Measurements from ENCODE around the gene ACP2. TPM values are rescaled to one million over a fixed set of nuclear protein-coding genes. Genes with fewer than 3 reads are reported as not detected.

ACP2 gene, protein sequence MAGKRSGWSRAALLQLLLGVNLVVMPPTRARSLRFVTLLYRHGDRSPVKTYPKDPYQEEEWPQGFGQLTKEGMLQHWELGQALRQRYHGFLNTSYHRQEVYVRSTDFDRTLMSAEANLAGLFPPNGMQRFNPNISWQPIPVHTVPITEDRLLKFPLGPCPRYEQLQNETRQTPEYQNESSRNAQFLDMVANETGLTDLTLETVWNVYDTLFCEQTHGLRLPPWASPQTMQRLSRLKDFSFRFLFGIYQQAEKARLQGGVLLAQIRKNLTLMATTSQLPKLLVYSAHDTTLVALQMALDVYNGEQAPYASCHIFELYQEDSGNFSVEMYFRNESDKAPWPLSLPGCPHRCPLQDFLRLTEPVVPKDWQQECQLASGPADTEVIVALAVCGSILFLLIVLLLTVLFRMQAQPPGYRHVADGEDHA
- total RNA-seq, result 10 to 100 TPM; 26.5 to 31.1 TPM

GRCh38 chr11:47248664-47249377, at the start of gene ACP2:
ACP2 (minus strand) TSS chr11:47248814; CDS start chr11:47248789, 25 bp downstream.
- POLR2A ChIA-PET, result interaction anchor here (0.6 to 4.7 kb wide), 17 partner anchors 10 to 360 kb away, joined by 3 to 59 read pairs (median 5); partner anchors contain the start of genes DDB2, MADD, NR1H3 and PACSIN3
- Mint-ChIP-seq H3K4me1 (peaks cover 19% of the 10 kb centered on the region), H3K27me3 (no peaks in the 10 kb centered on the region), H3K36me3 (no peaks in the 10 kb centered on the region), H3K27ac (peak within 1 kb of the TSS; percentile 98), H3K9me3 (no peaks in the 10 kb centered on the region), H3K4me3 (peak within 1 kb of the TSS; percentile 98)
- DNase-seq, result peak; percentile 89
- ATAC-seq (ENCODE audit: low read depth), result peak; percentile 97

DNA sequence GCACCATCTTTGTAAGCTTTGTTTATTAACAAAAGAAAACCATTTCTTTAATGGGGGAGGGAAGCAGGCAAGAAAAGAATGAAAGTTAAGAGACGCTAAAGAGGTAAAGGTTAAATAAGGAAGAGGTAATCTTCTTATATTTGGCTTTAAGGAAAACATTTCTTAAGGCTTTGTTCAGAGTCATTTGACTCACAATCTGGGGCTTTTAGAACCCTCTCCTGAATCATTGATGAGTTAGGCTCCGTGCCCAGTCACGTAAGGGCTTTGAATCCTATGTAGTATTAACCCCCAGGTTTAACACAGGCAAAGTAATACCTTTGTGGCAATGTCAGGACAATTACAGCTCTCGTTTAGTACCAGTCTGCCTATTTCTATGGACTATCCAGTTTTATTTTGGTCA, 47.4 kb upstream of the ACP2 start:
- Mint-ChIP-seq H3K27ac (no peak overlapping the region), H3K4me3 (no peak overlapping the region), H3K9me3 (peaks cover 6% of the 10 kb centered on the region), H3K36me3 (peaks cover 50% of the 10 kb centered on the region), H3K4me1 (peaks cover 2% of the 10 kb centered on the region), H3K27me3 (no peaks in the 10 kb centered on the region)
- no peak for ATAC-seq (ENCODE audit: low read depth)
- POLR2A ChIA-PET, result no interaction called here
- DNase-seq, result no peak

DNA sequence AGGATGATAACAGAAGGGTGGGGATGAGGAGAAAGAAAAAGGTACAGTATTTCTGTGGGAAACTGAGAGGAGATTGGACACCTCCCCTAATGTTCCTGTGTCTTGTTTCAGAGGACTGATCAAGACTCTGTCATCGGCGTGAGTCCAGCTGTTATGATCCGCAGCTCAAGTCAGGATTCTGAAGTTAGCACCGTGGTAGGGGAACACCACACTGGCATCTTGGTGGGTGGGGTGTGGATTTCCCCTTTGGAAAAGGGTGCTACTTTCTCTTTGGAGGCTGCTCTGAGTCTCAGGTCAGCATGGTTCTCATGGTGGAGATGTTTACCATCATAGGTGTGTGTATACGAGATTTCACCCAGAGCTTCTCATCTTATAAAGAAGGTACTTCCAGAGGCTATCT, 46.8 kb upstream of the ACP2 start:
- Mint-ChIP-seq H3K4me3 (no peak overlapping the region), H3K27ac (no peak overlapping the region), H3K4me1 (peaks cover 2% of the 10 kb centered on the region), H3K27me3 (no peaks in the 10 kb centered on the region), H3K36me3 (peaks cover 47% of the 10 kb centered on the region), H3K9me3 (peaks cover 6% of the 10 kb centered on the region)
- DNase-seq (no peak), ATAC-seq (ENCODE audit: low read depth) (no peak)
- POLR2A ChIA-PET, result no interaction called here

DNA sequence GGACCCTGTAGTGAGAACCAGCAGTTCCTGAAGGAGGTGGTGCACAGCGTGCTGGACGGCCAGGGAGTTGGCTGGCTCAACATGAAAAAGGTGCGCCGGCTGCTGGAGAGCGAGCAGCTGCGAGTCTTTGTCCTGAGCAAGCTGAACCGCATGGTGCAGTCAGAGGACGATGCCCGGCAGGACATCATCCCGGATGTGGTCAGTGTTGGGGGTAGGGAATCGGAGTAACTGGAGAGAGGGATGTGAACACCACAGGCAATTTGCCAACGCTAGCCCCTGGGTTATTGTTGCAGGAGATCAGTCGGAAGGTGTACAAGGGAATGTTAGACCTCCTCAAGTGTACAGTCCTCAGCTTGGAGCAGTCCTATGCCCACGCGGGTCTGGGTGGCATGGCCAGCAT, 41.2 kb upstream of the ACP2 start:
- no peak overlapping the region for H3K4me3 Mint-ChIP-seq
- ATAC-seq (ENCODE audit: low read depth) (no peak), DNase-seq (no peak)
- peaks cover 1% of the 10 kb centered on the region for H3K4me1 Mint-ChIP-seq
- POLR2A ChIA-PET, result no interaction called here
- H3K9me3 Mint-ChIP-seq, result no peaks in the 10 kb centered on the region
- H3K27ac Mint-ChIP-seq, result peak overlapping the region; percentile 47
- peaks cover 38% of the 10 kb centered on the region for H3K36me3 Mint-ChIP-seq
- no peaks in the 10 kb centered on the region for H3K27me3 Mint-ChIP-seq

DNA sequence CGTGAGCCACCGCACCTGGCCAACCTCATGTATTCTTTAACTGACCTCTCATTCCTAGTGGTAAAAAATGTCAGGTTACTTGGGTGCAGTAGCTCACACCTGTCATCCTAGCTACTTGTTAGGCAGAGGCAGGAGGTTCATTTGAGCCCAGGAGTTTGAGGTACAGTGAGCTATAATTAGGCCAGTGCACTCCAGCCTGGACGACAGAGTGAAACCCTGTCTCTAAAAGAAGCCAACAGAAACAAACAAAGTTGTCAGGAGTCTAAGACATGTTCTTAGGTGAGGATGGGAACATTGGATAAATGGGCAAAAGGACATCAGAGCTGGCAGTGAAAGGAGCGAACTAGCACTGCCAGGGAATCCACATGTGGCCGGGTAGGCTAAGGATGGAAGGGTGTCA, 39.5 kb upstream of the ACP2 start:
- H3K9me3 Mint-ChIP-seq, result no peaks in the 10 kb centered on the region
- H3K36me3 Mint-ChIP-seq, result peaks cover 44% of the 10 kb centered on the region
- no peak overlapping the region for H3K4me3 Mint-ChIP-seq
- DNase-seq, result no peak
- POLR2A ChIA-PET, result no interaction called here
- H3K27ac Mint-ChIP-seq, result no peak overlapping the region
- no peaks in the 10 kb centered on the region for H3K27me3 Mint-ChIP-seq
- ATAC-seq (ENCODE audit: low read depth), result no peak
- peaks cover 1% of the 10 kb centered on the region for H3K4me1 Mint-ChIP-seq

GRCh38 chr11:47285969-47286770, 37.6 kb upstream of the ACP2 start:
- H3K4me3 Mint-ChIP-seq, result no peak overlapping the region
- POLR2A ChIA-PET, result interaction anchor here (0.6 kb wide), 1 partner anchor 79 kb away, joined by 5 read pairs; no protein-coding TSS in a partner anchor
- DNase-seq (no peak), ATAC-seq (ENCODE audit: low read depth) (no peak)
- H3K4me1 Mint-ChIP-seq, result peaks cover 1% of the 10 kb centered on the region
- no peaks in the 10 kb centered on the region for H3K27me3 Mint-ChIP-seq
- no peaks in the 10 kb centered on the region for H3K9me3 Mint-ChIP-seq
- peaks cover 46% of the 10 kb centered on the region for H3K36me3 Mint-ChIP-seq
- no peak overlapping the region for H3K27ac Mint-ChIP-seq

GRCh38 chr11:47284151-47284550, 35.5 kb upstream of the ACP2 start:
- no peak for DNase-seq
- Mint-ChIP-seq H3K36me3 (peaks cover 38% of the 10 kb centered on the region), H3K4me1 (peaks cover 1% of the 10 kb centered on the region), H3K27me3 (no peaks in the 10 kb centered on the region), H3K4me3 (no peak overlapping the region), H3K9me3 (no peaks in the 10 kb centered on the region), H3K27ac (no peak overlapping the region)
- no peak for ATAC-seq (ENCODE audit: low read depth)
- POLR2A ChIA-PET, result no interaction called here

GRCh38 chr11:47282462-47282861, 33.8 kb upstream of the ACP2 start:
- no peak overlapping the region for H3K27ac Mint-ChIP-seq
- POLR2A ChIA-PET, result interaction anchor here (0.5 kb wide), 1 partner anchor 1486 kb away, joined by 4 read pairs; no protein-coding TSS in a partner anchor

DNA sequence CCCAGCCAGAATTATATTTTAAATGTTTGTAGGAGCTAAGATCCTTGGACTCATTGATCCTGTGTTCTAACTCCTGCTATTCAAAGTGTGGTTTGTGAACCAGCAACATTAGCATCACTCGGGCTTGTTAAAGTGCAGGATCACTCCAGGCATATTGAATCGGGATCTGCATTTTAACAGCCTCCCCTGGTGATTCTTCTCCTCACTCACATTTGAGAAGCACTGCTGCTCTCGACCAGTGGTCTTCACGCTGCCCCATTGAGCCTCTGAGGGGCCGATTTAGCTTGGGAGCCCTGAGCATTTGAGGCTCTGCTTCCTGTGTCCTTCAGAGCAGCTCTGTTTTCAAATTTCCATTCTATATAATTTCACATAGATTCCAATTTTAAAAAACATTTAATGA, 32.2 kb upstream of the ACP2 start:
- no peak overlapping the region for H3K27ac Mint-ChIP-seq
- peaks cover 3% of the 10 kb centered on the region for H3K4me1 Mint-ChIP-seq
- ATAC-seq (ENCODE audit: low read depth), result no peak
- POLR2A ChIA-PET, result interaction anchor here (1.3 kb wide), 1 partner anchor 40 kb away, joined by 5 read pairs; no protein-coding TSS in a partner anchor
- H3K36me3 Mint-ChIP-seq, result peaks cover 37% of the 10 kb centered on the region
- DNase-seq, result no peak
- H3K4me3 Mint-ChIP-seq, result no peak overlapping the region
- no peaks in the 10 kb centered on the region for H3K27me3 Mint-ChIP-seq
- no peaks in the 10 kb centered on the region for H3K9me3 Mint-ChIP-seq

More at GRCh38 chr11:47282462-47282861, 33.8 kb upstream of the ACP2 start:
- no peak for ATAC-seq (ENCODE audit: low read depth)
- Mint-ChIP-seq H3K9me3 (no peaks in the 10 kb centered on the region), H3K36me3 (peaks cover 33% of the 10 kb centered on the region), H3K4me1 (peaks cover 3% of the 10 kb centered on the region), H3K27me3 (no peaks in the 10 kb centered on the region), H3K4me3 (no peak overlapping the region)
- DNase-seq, result no peak

- Mint-ChIP-seq H3K4me1 (peaks cover 2% of the 10 kb centered on the region), H3K36me3 (peaks cover 34% of the 10 kb centered on the region)
- POLR2A ChIA-PET, result no interaction called here
Observed at GRCh38 chr11:47280099-47280498, 31.5 kb upstream of the ACP2 start.

GRCh38 chr11:47278769-47279168, 30.2 kb upstream of the ACP2 start:
- POLR2A ChIA-PET, result no interaction called here
- Mint-ChIP-seq H3K27ac (no peak overlapping the region), H3K9me3 (no peaks in the 10 kb centered on the region), H3K4me3 (no peak overlapping the region), H3K4me1 (peaks cover 2% of the 10 kb centered on the region), H3K27me3 (no peaks in the 10 kb centered on the region), H3K36me3 (peaks cover 36% of the 10 kb centered on the region)
- no peak for ATAC-seq (ENCODE audit: low read depth)
- no peak for DNase-seq

More at GRCh38 chr11:47280099-47280498, 31.5 kb upstream of the ACP2 start:
- ATAC-seq (ENCODE audit: low read depth), result no peak
- no peak for DNase-seq
- Mint-ChIP-seq H3K27ac (no peak overlapping the region), H3K27me3 (no peaks in the 10 kb centered on the region), H3K4me3 (no peak overlapping the region), H3K9me3 (no peaks in the 10 kb centered on the region)

DNA sequence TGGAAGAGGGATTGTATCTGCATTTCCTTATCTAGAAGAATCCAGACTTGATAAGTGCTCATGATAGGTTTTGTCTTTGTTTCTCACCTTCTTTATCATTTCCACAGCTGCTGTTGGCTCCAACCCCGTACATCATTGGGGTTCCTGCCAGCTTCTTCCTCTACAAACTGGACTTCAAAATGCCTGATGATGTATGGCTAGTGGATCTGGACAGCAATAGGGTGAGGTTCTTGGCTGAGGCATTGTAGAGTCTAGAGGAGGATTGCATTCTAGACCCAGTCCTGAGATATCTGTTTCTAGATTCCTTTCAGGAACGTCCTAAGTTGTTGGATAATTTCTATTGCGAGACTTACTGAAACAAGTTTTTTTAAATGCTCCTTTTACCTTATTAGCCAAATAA, 29.4 kb upstream of the ACP2 start:
- Mint-ChIP-seq H3K27me3 (no peaks in the 10 kb centered on the region), H3K36me3 (peaks cover 36% of the 10 kb centered on the region), H3K27ac (no peak overlapping the region), H3K4me1 (peaks cover 2% of the 10 kb centered on the region), H3K9me3 (no peaks in the 10 kb centered on the region), H3K4me3 (no peak overlapping the region)
- no peak for ATAC-seq (ENCODE audit: low read depth)
- no peak for DNase-seq
- POLR2A ChIA-PET, result no interaction called here

DNA sequence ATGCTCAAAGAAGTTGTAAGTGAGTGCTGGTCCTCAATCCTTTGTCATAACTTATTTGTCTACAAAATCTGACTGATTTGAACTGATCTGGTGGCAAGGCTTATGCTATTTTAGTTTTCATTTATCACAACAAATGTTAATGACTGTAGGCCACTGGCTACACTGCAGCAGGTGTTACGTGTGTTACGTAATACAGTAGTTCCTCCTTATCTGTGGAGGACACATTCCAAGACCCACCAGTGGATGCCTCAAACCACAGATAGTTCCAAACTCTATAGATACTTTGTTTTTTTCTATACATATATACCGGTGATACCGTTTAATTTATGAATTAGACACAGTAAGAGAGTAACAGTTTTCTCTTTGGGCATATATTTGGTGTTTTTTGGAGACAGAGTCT, 28.3 kb upstream of the ACP2 start:
- no peak for ATAC-seq (ENCODE audit: low read depth)
- Mint-ChIP-seq H3K9me3 (no peaks in the 10 kb centered on the region), H3K27me3 (no peaks in the 10 kb centered on the region), H3K27ac (no peak overlapping the region), H3K36me3 (peaks cover 28% of the 10 kb centered on the region), H3K4me1 (peaks cover 12% of the 10 kb centered on the region), H3K4me3 (no peak overlapping the region)
- POLR2A ChIA-PET, result no interaction called here
- DNase-seq, result no peak
